HFFc6 (cell line): ENCODE measurements around the gene POLA1. TPM values are rescaled to one million over a fixed set of nuclear protein-coding genes. Genes with fewer than 3 reads are reported as not detected.
A peak's percentile ranks its signal among the peaks of the same experiment; 100 is the strongest.

ENCODE experiments used
- DNase-seq: peaks from one replicate; pipeline ENCODE4 v3.0.0-alpha.2; 2018
- H3K27ac Mint-ChIP-seq: 2 replicates; pipeline ENCODE4 v1.8.0; 2020; ENCODE audit warnings: mild to moderate bottlenecking, mixed read lengths
- H3K27me3 Mint-ChIP-seq: 2 replicates; pipeline ENCODE4 v1.8.0; 2021; ENCODE audit warnings: mild to moderate bottlenecking, moderate library complexity, mixed read lengths; ENCODE audit not compliant: insufficient read depth
- H3K36me3 Mint-ChIP-seq: 2 replicates; pipeline ENCODE4 v1.8.0; 2021; ENCODE audit warnings: low read depth, mixed read lengths
- H3K4me1 Mint-ChIP-seq: 2 replicates; pipeline ENCODE4 v1.8.0; 2020; ENCODE audit warnings: low read depth, mixed read lengths
- H3K4me3 Mint-ChIP-seq: 2 replicates; pipeline ENCODE4 v1.8.0; 2020; ENCODE audit warnings: mild to moderate bottlenecking, moderate library complexity, mixed read lengths
- H3K9me3 Mint-ChIP-seq: 2 replicates; pipeline ENCODE4 v1.8.0; 2020; ENCODE audit warnings: mild to moderate bottlenecking, mixed read lengths
- total RNA-seq, 6 experiments: library from RNA; stranded (reverse); fragmentation: NEBNext Ultra II Directional; extraction: Animal tissue kit (Norgen Biotek cat#: 25700); gene quantifications; 2 replicates in 1 of 6; 3 replicates in 5 of 6; pipeline ENCODE4 v1.2.3, GENCODE V29; 2021
- TF ChIP-seq, protein P1 (sequence below): fragments of 200-600 bp; sonication (generic); IDR thresholded peaks from 2 replicates; pipeline ENCODE4 v1.5.0; 2021; ENCODE audit warnings: antibody characterized with exemption, mild to moderate bottlenecking

POLA1 gene
- total RNA-seq, 6 experiments from 2014 or later = 6.5 to 12.5 (median 11.0) TPM

DNA sequence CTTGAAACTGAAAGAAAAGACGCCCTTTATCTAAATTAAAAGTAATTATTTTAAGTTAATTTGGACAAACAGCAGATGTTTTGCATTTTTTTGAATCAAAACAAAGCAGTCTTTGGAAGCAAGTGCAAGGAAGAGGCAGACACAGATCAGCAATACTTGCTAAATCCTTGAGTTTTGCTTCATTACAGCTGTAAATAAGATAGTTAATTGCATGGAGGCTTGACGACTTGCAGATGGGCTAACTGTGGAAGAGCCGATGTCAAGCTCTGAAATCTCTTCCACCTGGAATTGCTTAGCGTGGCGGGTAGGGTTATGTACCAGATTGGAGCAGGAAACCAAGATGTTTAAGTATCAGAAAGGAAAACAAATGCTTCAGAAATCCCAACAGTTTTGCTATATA, 148.8 kb downstream of the POLA1 start:
- H3K27ac Mint-ChIP-seq = no peak overlapping the region
- DNase-seq = no peak
- no peaks in the 10 kb centered on the region for H3K36me3 Mint-ChIP-seq
- H3K4me3 Mint-ChIP-seq = no peak overlapping the region
- H3K27me3 Mint-ChIP-seq = no peaks in the 10 kb centered on the region
- no peaks in the 10 kb centered on the region for H3K4me1 Mint-ChIP-seq
- H3K9me3 Mint-ChIP-seq = no peaks in the 10 kb centered on the region
- TF ChIP-seq, protein P1, sequence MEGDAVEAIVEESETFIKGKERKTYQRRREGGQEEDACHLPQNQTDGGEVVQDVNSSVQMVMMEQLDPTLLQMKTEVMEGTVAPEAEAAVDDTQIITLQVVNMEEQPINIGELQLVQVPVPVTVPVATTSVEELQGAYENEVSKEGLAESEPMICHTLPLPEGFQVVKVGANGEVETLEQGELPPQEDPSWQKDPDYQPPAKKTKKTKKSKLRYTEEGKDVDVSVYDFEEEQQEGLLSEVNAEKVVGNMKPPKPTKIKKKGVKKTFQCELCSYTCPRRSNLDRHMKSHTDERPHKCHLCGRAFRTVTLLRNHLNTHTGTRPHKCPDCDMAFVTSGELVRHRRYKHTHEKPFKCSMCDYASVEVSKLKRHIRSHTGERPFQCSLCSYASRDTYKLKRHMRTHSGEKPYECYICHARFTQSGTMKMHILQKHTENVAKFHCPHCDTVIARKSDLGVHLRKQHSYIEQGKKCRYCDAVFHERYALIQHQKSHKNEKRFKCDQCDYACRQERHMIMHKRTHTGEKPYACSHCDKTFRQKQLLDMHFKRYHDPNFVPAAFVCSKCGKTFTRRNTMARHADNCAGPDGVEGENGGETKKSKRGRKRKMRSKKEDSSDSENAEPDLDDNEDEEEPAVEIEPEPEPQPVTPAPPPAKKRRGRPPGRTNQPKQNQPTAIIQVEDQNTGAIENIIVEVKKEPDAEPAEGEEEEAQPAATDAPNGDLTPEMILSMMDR = no peak

DNA sequence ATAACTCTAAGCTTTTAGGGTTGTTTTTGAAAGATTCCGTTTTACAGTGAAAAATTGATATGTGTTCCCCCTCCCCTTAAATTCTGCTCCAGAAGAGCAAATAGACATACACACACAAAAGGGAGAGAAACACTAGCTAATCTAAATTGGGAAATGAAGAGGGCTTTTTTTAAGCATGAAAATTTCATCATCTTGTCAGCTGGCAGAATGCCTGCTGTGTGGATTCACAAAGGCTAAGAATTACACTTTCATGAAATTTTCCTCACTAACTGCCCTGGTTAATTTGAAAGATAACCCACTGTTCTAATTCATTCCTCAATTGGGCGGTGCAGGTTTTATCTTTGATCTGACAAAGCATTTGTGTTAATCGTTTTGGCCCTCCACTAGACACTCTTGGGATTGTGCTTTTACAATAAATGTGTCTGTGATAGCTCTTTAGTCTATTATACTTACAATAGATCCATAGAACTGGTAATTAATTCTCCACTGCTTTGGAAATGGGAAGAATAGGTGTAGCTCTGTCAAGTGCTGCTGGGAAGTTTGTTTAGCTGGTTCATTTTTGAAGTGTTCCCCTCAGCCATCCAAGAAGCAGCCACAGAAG, 152.9 kb downstream of the POLA1 start:
- H3K36me3 Mint-ChIP-seq = no peaks in the 10 kb centered on the region
- TF ChIP-seq, protein P1 = no peak

DNA sequence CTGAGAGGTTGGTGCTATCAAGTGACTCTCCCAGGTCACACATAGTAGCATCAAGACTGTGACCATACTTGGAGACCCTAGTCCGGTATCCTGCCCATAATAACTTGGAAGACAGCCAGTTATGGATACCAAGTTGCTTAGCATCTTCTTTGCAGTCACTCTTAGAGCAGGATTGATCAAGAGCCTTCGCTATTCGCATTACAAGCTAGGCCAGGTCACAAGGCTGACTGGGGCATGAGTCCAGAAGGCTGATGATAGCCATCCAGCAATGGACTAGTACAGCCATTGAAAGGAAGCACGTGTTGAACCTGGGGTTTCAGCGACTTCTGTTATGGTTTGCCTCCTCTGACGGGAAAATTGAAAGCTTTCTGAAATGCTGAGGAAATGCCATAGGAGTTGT, 157.6 kb downstream of the POLA1 start:
- H3K9me3 Mint-ChIP-seq = no peaks in the 10 kb centered on the region
- DNase-seq = no peak
- no peak overlapping the region for H3K27ac Mint-ChIP-seq
- no peaks in the 10 kb centered on the region for H3K4me1 Mint-ChIP-seq
- no peak overlapping the region for H3K4me3 Mint-ChIP-seq
- H3K27me3 Mint-ChIP-seq = no peaks in the 10 kb centered on the region
- TF ChIP-seq, protein P1 = no peak
- H3K36me3 Mint-ChIP-seq = no peaks in the 10 kb centered on the region

More for the DNA sequence above, 152.9 kb downstream of the POLA1 start:
- H3K9me3 Mint-ChIP-seq = no peaks in the 10 kb centered on the region
- H3K4me1 Mint-ChIP-seq = no peaks in the 10 kb centered on the region
- no peak overlapping the region for H3K27ac Mint-ChIP-seq
- DNase-seq = peak; percentile 1
- no peak overlapping the region for H3K4me3 Mint-ChIP-seq
- no peaks in the 10 kb centered on the region for H3K27me3 Mint-ChIP-seq

DNA sequence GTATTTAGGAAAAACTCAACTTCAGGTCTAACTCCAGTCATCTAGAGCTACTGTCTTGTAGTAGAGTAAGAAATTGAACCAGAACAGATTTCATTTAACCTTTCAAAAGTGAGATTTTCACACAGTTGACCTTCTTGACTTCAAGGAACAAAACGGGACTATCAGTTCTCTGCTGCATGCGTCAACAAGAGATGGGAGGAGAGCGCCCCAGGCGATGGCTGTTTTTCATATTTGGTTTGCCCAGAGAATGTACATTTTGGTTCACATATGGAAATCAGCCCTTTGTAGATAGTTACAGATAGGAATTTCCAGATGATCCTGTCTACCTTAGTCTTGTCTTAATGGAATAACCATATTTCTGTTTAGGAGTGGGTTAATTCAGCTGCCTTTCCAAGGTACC, 158.1 kb downstream of the POLA1 start:
- TF ChIP-seq, protein P1 = no peak
- DNase-seq = no peak
- no peaks in the 10 kb centered on the region for H3K9me3 Mint-ChIP-seq
- no peak overlapping the region for H3K4me3 Mint-ChIP-seq
- H3K36me3 Mint-ChIP-seq = no peaks in the 10 kb centered on the region
- no peak overlapping the region for H3K27ac Mint-ChIP-seq
- no peaks in the 10 kb centered on the region for H3K27me3 Mint-ChIP-seq
- H3K4me1 Mint-ChIP-seq = no peaks in the 10 kb centered on the region

DNA sequence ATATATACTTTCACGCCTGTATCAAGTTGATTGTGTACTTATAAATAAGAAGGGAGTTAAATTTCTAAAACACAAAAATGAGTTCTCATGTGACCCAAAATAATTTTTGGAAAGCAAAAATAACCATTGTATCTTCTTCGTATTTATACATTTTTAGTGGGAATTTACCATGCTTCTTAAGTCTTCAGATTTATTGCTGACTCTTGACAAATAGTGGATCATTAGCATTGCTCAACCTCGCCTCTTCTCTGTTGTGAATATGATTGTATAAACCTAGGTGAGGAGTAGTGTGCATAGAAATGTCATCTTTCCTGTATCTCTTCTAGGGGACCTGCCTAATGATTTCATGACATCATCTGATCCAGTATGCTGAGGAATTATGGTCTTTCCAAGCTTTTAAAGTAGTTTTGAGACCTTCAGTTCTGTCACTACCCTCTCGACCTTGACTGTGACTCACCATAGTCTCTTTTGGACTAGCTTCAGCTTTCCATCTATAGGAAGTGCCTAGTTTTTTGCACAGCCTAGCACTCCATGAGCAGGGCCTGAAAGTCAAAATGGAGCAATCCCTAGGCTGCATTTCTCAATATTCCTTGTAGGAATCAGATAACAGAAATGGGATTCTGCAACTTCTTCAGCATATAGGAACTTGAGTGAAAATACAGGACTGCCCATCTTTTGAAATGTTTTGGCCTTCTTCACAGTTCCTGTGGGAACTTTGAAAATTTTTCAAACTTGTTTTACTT, 164.5 kb downstream of the POLA1 start:
- Mint-ChIP-seq H3K36me3 (no peaks in the 10 kb centered on the region), H3K9me3 (no peaks in the 10 kb centered on the region; the same call in 1 of the 2 replicates), H3K4me1 (peaks cover 13% of the 10 kb centered on the region), H3K27me3 (no peaks in the 10 kb centered on the region), H3K4me3 (no peak overlapping the region), H3K27ac (no peak overlapping the region)
- TF ChIP-seq, protein P1 = no peak
- no peak for DNase-seq
